Esophagus muscularis mucosa (tissue), 4 donors: ENCODE data around the gene CCDC83. TPM values are rescaled to one million over a fixed set of nuclear protein-coding genes. Genes with fewer than 3 reads are reported as not detected.
"Not testable (repeated sequence)": the region's sequence is repeated elsewhere in the genome, so short reads cannot be mapped to it uniquely, and the experiment has no call there.

Experiments used
- DNase-seq: peaks from one replicate; pipeline ENCODE4 v3.0.0-alpha.2; 2017; ENCODE audit errors: extremely low spot score
- H3K27ac ChIP-seq, 4 donors: fragments of 200-600 bp; sonication (generic); replicated peaks in 1 of 4; 1 replicate in 3 of 4; 2 replicates in 1 of 4; pipeline ENCODE4 v1.5.1; 2016 to 2019; ENCODE audit warnings: mild to moderate bottlenecking in 1 of 4
- H3K27me3 ChIP-seq, 4 donors: fragments of 200-600 bp; sonication (generic); one replicate each; pipeline versions ENCODE4 v1.5.1 to v1.6.0; 2016 to 2019
- H3K36me3 ChIP-seq, 4 donors: fragments of 200-600 bp; sonication (generic); one replicate each; pipeline ENCODE4 v1.5.1; 2016 to 2019
- H3K4me1 ChIP-seq, 4 donors: fragments of 200-600 bp; sonication (generic); one replicate each; pipeline ENCODE4 v1.5.1; 2016 to 2019
- H3K4me3 ChIP-seq, 4 donors: fragments of 200-600 bp; sonication (generic); 1 replicate in 2 of 4; 2 replicates in 2 of 4; pipeline ENCODE4 v1.5.1; 2016 to 2019; ENCODE audit warnings: mild to moderate bottlenecking in 4 of 4, moderate library complexity in 1 of 4
- H3K9me3 ChIP-seq, 4 donors: fragments of 200-600 bp; sonication (generic); 1 replicate in 3 of 4; 2 replicates in 1 of 4; pipeline ENCODE4 v1.5.1; 2016 to 2019
- EP300 ChIP-seq: sonication (generic); formaldehyde crosslinking; IDR thresholded peaks from one replicate; pipeline ENCODE4 v1.6.1; 2017; ENCODE audit warnings: antibody characterized with exemption
- POLR2A ChIP-seq: fragments of 450-650 bp; IDR thresholded peaks from one replicate; pipeline ENCODE4 v1.6.1; 2017; ENCODE audit warnings: antibody characterized with exemption, moderate library complexity, mild to moderate bottlenecking, low read depth
- POLR2AphosphoS5 ChIP-seq, 2 donors: sonication (generic); formaldehyde crosslinking; IDR thresholded peaks; one replicate each; pipeline ENCODE4 v1.6.1; 2017; ENCODE audit warnings: antibody characterized with exemption in 2 of 2
- WGBS: methylation state at CpG from one replicate; pipeline ENCODE4 v1.1.5; 2018; 5-methylcytosine and 5-hydroxymethylcytosine counted together
- intact Hi-C: fragments of 100-400 bp; cut with DNase I; formaldehyde crosslinking; loops from one replicate; pipeline ENCODE4 v1.15.1; 2023
- total RNA-seq, 4 donors: library from RNA; depleted of rRNA; stranded (reverse); fragments of >200 nt; gene quantifications; one replicate each; pipeline versions ENCODE4 v1.1.0 to v1.2.1, GENCODE V29; 2016
- TF ChIP-seq, protein P1 (sequence below), 3 experiments: fragments of 200-600 bp in 2 of 3; fragments of 450-650 bp in 1 of 3; sonication (generic) in 2 of 3; IDR thresholded peaks; one replicate each; pipeline ENCODE4 v1.5.1; 2017 to 2019; ENCODE audit warnings: antibody characterized with exemption in 3 of 3, mild to moderate bottlenecking in 2 of 3, moderate library complexity in 1 of 3

The CCDC83 gene
- total RNA-seq, 4 donors from 2014 or later: not detected

- 96% methylated on average over 5 of the region's 10 CpGs for WGBS
- H3K27ac ChIP-seq: no peak overlapping the region
- intact Hi-C loops: loop anchor here (5.0 to 10.0 kb wide), 3 partner anchors 85 to 438 kb away; no protein-coding TSS in a partner anchor
- H3K36me3 ChIP-seq: no peaks in the 10 kb centered on the region
- H3K4me1 ChIP-seq: peaks cover 7 to 14% (median 8%) of the 10 kb centered on the region in 4 donors
- TF ChIP-seq, protein P1, sequence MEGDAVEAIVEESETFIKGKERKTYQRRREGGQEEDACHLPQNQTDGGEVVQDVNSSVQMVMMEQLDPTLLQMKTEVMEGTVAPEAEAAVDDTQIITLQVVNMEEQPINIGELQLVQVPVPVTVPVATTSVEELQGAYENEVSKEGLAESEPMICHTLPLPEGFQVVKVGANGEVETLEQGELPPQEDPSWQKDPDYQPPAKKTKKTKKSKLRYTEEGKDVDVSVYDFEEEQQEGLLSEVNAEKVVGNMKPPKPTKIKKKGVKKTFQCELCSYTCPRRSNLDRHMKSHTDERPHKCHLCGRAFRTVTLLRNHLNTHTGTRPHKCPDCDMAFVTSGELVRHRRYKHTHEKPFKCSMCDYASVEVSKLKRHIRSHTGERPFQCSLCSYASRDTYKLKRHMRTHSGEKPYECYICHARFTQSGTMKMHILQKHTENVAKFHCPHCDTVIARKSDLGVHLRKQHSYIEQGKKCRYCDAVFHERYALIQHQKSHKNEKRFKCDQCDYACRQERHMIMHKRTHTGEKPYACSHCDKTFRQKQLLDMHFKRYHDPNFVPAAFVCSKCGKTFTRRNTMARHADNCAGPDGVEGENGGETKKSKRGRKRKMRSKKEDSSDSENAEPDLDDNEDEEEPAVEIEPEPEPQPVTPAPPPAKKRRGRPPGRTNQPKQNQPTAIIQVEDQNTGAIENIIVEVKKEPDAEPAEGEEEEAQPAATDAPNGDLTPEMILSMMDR (IDR thresholded peaks at IDR 0.05): no peak
- no peak for TF ChIP-seq EP300
- TF ChIP-seq POLR2AphosphoS5 (IDR thresholded peaks at IDR 0.05): no peak
- TF ChIP-seq POLR2A: no peak
- H3K9me3 ChIP-seq: no peaks in the 10 kb centered on the region
- no peak overlapping the region for H3K4me3 ChIP-seq
- no peaks in the 10 kb centered on the region for H3K27me3 ChIP-seq
- DNase-seq: no peak
Measured at GRCh38 chr11:85857098-85857497, 1.9 kb downstream of the CCDC83 start.

DNA sequence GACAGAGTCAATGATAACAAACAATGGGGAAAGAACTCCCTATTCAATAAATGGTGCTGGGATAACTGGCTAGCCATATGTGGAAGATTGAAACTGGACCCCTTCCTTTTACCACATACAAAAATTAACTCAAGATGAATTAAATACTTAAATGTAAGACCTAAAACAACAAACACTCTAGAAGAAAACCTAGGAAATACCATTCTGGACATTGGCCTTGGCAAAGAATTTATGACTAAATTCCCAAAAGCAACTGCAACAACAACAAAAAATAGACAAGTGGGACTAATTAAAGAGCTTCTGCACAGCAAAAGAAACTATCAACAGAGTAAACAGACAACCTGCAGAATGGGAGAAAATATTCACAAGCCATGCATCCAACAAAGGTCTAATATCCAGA lies 4.4 kb downstream of the CCDC83 start:
- H3K27me3 ChIP-seq, H3K4me1 ChIP-seq, H3K36me3 ChIP-seq, H3K4me3 ChIP-seq, DNase-seq, H3K9me3 ChIP-seq, H3K27ac ChIP-seq: not testable (repeated sequence)
- intact Hi-C loops: loop anchor here (5.0 to 10.0 kb wide), 3 partner anchors 83 to 435 kb away; no protein-coding TSS in a partner anchor

DNA sequence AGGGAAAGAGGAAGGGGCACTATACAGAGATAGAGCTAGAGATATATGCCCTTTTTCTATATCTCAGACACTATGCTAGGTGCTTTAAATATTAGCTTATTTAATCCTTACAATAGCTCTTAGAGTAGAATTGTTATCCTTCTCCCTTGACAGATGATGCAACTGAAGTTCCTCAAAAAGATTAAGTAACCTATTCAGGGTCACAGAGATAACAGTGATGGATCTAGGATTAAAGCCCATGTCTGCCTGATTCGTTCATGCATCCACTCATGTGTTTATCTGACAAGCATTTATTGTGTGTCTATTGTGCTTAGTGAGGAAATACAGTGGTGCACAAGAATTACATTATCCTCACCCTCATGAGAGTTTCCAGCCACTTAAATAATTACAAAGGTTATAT lies 8.7 kb downstream of the CCDC83 start:
- TF ChIP-seq EP300 (no peak), POLR2A (no peak), POLR2AphosphoS5 (IDR thresholded peaks at IDR 0.05) (no peak)
- TF ChIP-seq, protein P1 (IDR thresholded peaks at IDR 0.05): no peak
- Histone ChIP-seq H3K4me1 (no peaks in the 10 kb centered on the region), H3K36me3 (no peaks in the 10 kb centered on the region), H3K9me3 (no peaks in the 10 kb centered on the region), H3K27ac (no peak overlapping the region), H3K4me3 (no peak overlapping the region), H3K27me3 (no peaks in the 10 kb centered on the region)
- intact Hi-C loops: no loop called here
- DNase-seq: no peak
- 29% methylated on average over 1 of the region's 1 CpG for WGBS

DNA sequence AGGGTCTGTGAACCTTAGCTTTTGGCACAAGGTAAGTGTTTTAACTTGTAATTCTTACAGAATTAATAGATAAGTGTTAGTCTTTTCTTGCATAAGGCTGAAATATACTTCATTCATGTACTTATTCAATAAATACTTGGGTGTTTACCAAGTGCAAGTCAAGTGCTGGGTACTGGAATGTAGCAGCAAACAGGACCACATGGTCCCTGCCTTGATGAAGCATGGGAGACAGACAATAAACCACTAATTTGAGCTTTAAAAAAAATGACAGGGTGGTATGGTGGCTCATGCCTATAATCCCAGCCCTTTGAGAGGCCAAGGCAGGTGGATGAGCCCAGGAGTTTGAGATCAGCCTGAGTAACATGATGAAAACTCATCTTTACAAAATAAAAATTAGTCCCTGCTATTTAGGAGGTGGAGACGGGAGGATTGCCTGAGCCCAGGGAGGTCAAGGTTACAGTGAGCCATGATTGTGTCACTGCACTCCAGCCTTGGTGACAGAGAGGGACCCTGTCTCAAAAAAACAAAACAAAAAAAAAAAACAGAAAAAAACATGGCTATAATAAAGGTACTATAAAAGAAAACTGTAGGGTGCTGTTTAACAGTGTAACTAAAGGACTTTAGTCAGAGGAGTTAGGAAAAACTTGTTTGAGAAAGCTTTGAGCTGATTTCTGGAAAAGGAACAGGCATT lies 11.1 kb downstream of the CCDC83 start:
- intact Hi-C loops: no loop called here
- no peak overlapping the region for H3K27ac ChIP-seq
- 100% methylated on average over 1 of the region's 1 CpG for WGBS
- no peak overlapping the region for H3K4me3 ChIP-seq
- DNase-seq: no peak
- H3K4me1 ChIP-seq: no peaks in the 10 kb centered on the region
- TF ChIP-seq POLR2AphosphoS5 (IDR thresholded peaks at IDR 0.05) (no peak), POLR2A (no peak), EP300 (no peak)
- TF ChIP-seq, protein P1 (IDR thresholded peaks at IDR 0.05): no peak
- H3K9me3 ChIP-seq: no peaks in the 10 kb centered on the region
- no peaks in the 10 kb centered on the region for H3K27me3 ChIP-seq
- no peaks in the 10 kb centered on the region for H3K36me3 ChIP-seq

GRCh38 chr11:85867751-85868150 lies 12.6 kb downstream of the CCDC83 start:
- intact Hi-C loops: no loop called here
- 48% methylated on average over 3 of the region's 3 CpGs for WGBS

More at GRCh38 chr11:85867751-85868150, 12.6 kb downstream of the CCDC83 start:
- DNase-seq: no peak
- Histone ChIP-seq H3K27me3 (no peaks in the 10 kb centered on the region), H3K4me1 (no peaks in the 10 kb centered on the region), H3K27ac (no peak overlapping the region), H3K36me3 (no peaks in the 10 kb centered on the region), H3K4me3 (no peak overlapping the region), H3K9me3 (no peaks in the 10 kb centered on the region)
- TF ChIP-seq POLR2AphosphoS5 (IDR thresholded peaks at IDR 0.05) (no peak), POLR2A (no peak), EP300 (no peak)
- TF ChIP-seq, protein P1 (IDR thresholded peaks at IDR 0.05): no peak
